IMR-90 (cell line): Measurements from ENCODE around the gene UACA. TPM values are rescaled to one million over a fixed set of nuclear protein-coding genes. Genes with fewer than 3 reads are reported as not detected.

Experiments
- ATAC-seq: fragments of 200-7000 bp; cut with Tn5 transposase; 2 replicates; pipeline ENCODE4 v1.9.1; 2020; ENCODE audit warnings: low read depth, mild to moderate bottlenecking, moderate library complexity
- BruUV-seq: library from RNA; stranded (reverse); fragments of 400-500 nt; replicated peaks from 2 replicates; lab custom pipeline; 2021; lab: Mats Ljungman, UMichigan
- CTCF ChIA-PET: fragments of 300-600 bp; formaldehyde crosslinking; extraction: SDS; loops from one replicate; lab custom pipeline; 2021; ENCODE audit warnings: antibody characterized with exemption; lab: Yijun Ruan, JAX
- POLR2A ChIA-PET: fragments of 300-600 bp; sonication (Branson Sonifier 250); formaldehyde crosslinking; loops from one replicate; lab custom pipeline; 2022; ENCODE audit warnings: antibody characterized with exemption; ENCODE audit not compliant: unreplicated experiment; lab: Charles Lee
- DNase-seq: peaks from one replicate; pipeline ENCODE4 v3.0.0; 2013
- H2AFZ ChIP-seq: replicated peaks from 2 replicates; pipeline ENCODE3; 2013; ENCODE audit warnings: low read length, mild to moderate bottlenecking; ENCODE audit not compliant: poor library complexity
- H2AK5ac ChIP-seq: 2 replicates; pipeline ENCODE4 v1.6.1; 2013; ENCODE audit warnings: low read depth, low read length, inconsistent platforms
- H2AK9ac ChIP-seq: replicated peaks from 2 replicates; pipeline ENCODE3; 2013; ENCODE audit warnings: mild to moderate bottlenecking, low read depth, low read length, moderate library complexity; ENCODE audit not compliant: poor library complexity
- H2BK120ac ChIP-seq: 2 replicates; pipeline ENCODE4 v1.6.1; 2013; ENCODE audit warnings: low read depth, low read length, inconsistent platforms
- H2BK15ac ChIP-seq: 3 replicates; pipeline ENCODE4 v1.6.1; 2013; ENCODE audit warnings: low read depth, low read length, inconsistent platforms
- H2BK20ac ChIP-seq: 2 replicates; pipeline ENCODE4 v1.6.1; 2013; ENCODE audit warnings: low read depth, mild to moderate bottlenecking, inconsistent platforms, low read length, moderate library complexity
- H2BK5ac ChIP-seq: 2 replicates; pipeline ENCODE4 v1.6.1; 2013; ENCODE audit warnings: mild to moderate bottlenecking, low read depth, low read length, inconsistent platforms; ENCODE audit not compliant: poor library complexity, severe bottlenecking
- H3K14ac ChIP-seq: replicated peaks from 2 replicates; pipeline ENCODE4 v1.6.1; 2013; ENCODE audit warnings: low read depth, low read length, inconsistent platforms
- H3K18ac ChIP-seq: 2 replicates; pipeline ENCODE4 v1.6.1; 2013; ENCODE audit warnings: low read depth, low read length, control low read depth
- H3K23ac ChIP-seq: 2 replicates; pipeline ENCODE4 v1.6.1; 2013; ENCODE audit warnings: low read depth, low read length, inconsistent platforms
- H3K27ac ChIP-seq: 2 replicates; pipeline ENCODE4 v1.5.1; 2013; ENCODE audit warnings: mild to moderate bottlenecking, control low read depth, low read length; ENCODE audit not compliant: insufficient read depth
- H3K27me3 ChIP-seq: 2 replicates; pipeline ENCODE4 v1.6.1; 2013; ENCODE audit warnings: low read length; ENCODE audit not compliant: control insufficient read depth, insufficient read depth
- H3K36me3 ChIP-seq: 2 replicates; pipeline ENCODE4 v1.6.1; 2013; ENCODE audit warnings: low read length, mixed read lengths; ENCODE audit not compliant: control insufficient read depth, insufficient read depth
- H3K4ac ChIP-seq: 2 replicates; pipeline ENCODE4 v1.6.1; 2013; ENCODE audit warnings: low read depth, low read length, inconsistent platforms
- H3K4me1 ChIP-seq: 2 replicates; pipeline ENCODE4 v1.6.1; 2013; ENCODE audit warnings: low read length, mixed read lengths; ENCODE audit not compliant: control insufficient read depth, insufficient read depth
- H3K4me2 ChIP-seq: 2 replicates; pipeline ENCODE4 v1.6.1; 2013; ENCODE audit warnings: low read depth, mild to moderate bottlenecking, control low read depth, low read length, moderate library complexity
- H3K4me3 ChIP-seq: 2 replicates; pipeline ENCODE4 v1.5.1; 2013; ENCODE audit warnings: low read depth, mild to moderate bottlenecking, control low read depth, low read length, moderate library complexity; ENCODE audit not compliant: insufficient read depth
- H3K56ac ChIP-seq: 2 replicates; pipeline ENCODE4 v1.6.1; 2013; ENCODE audit warnings: low read length, inconsistent platforms; ENCODE audit not compliant: insufficient read depth; ENCODE audit errors: extremely low read depth
- H3K79me1 ChIP-seq, 2 experiments: 2 replicates each; pipeline ENCODE4 v1.6.1; 2013; ENCODE audit warnings: low read length in 2 of 2, inconsistent platforms in 1 of 2, low read depth in 1 of 2
- H3K9ac ChIP-seq: 2 replicates; pipeline ENCODE4 v1.6.1; 2013; ENCODE audit warnings: low read depth, low read length, control low read depth
- H3K9me1 ChIP-seq: 2 replicates; pipeline ENCODE4 v1.6.1; 2013; ENCODE audit warnings: low read length, inconsistent platforms; ENCODE audit not compliant: insufficient read depth
- H3K9me3 ChIP-seq: 2 replicates; pipeline ENCODE4 v1.6.1; 2013; ENCODE audit warnings: low read length; ENCODE audit not compliant: control insufficient read depth, insufficient read depth
- H4K20me1 ChIP-seq: 2 replicates; pipeline ENCODE4 v1.6.1; 2013; ENCODE audit warnings: low read length, inconsistent platforms; ENCODE audit not compliant: insufficient read depth
- H4K5ac ChIP-seq: 2 replicates; pipeline ENCODE4 v1.6.1; 2013; ENCODE audit warnings: mild to moderate bottlenecking, low read depth, low read length, control low read depth
- H4K8ac ChIP-seq, 2 experiments: 2 replicates each; pipeline ENCODE4 v1.6.1; 2013; ENCODE audit warnings: low read depth in 2 of 2, low read length in 2 of 2, control low read depth in 1 of 2, inconsistent platforms in 1 of 2
- H4K91ac ChIP-seq: 2 replicates; pipeline ENCODE4 v1.6.1; 2013; ENCODE audit warnings: low read depth, low read length, inconsistent platforms; ENCODE audit not compliant: insufficient read depth
- CHD1 ChIP-seq: IDR thresholded peaks from 2 replicates; pipeline ENCODE4 v1.6.1; 2012; ENCODE audit warnings: low read depth, low read length, improper control_type of control experiment
- CTCF ChIP-seq: conservative IDR thresholded peaks from 2 replicates; pipeline ENCODE4 v1.5.1; 2012; ENCODE audit warnings: mild to moderate bottlenecking, low read depth, low read length, improper control_type of control experiment
- MAZ ChIP-seq: IDR thresholded peaks from 2 replicates; pipeline ENCODE4 v1.6.1; 2012; ENCODE audit warnings: low read depth, mild to moderate bottlenecking, low read length, improper control_type of control experiment, moderate library complexity, borderline replicate concordance
- MXI1 ChIP-seq: IDR thresholded peaks from 2 replicates; pipeline ENCODE4 v1.6.1; 2012; ENCODE audit warnings: low read depth, mild to moderate bottlenecking, low read length, moderate library complexity, borderline replicate concordance
- NFE2L2 ChIP-seq: fragments of 150-350 bp; IDR thresholded peaks from 2 replicates; pipeline ENCODE4 v1.6.1; 2016; ENCODE audit warnings: low read depth, mild to moderate bottlenecking, low read length
- RAD21 ChIP-seq: IDR thresholded peaks from 2 replicates; pipeline ENCODE4 v1.6.1; 2012; ENCODE audit warnings: low read length, improper control_type of control experiment
- RCOR1 ChIP-seq: IDR thresholded peaks from 2 replicates; pipeline ENCODE4 v1.6.1; 2012; ENCODE audit warnings: mild to moderate bottlenecking, low read length, improper control_type of control experiment; ENCODE audit not compliant: insufficient replicate concordance
- SMC3 ChIP-seq: fragments of 150-350 bp; IDR thresholded peaks from 2 replicates; pipeline ENCODE4 v1.6.1; 2016; ENCODE audit warnings: low read depth, mild to moderate bottlenecking, antibody characterized with exemption, low read length, moderate library complexity
- USF2 ChIP-seq: fragments of 150-350 bp; IDR thresholded peaks from 2 replicates; pipeline ENCODE4 v1.6.1; 2017; ENCODE audit warnings: mild to moderate bottlenecking, antibody characterized with exemption, low read length, low read depth
- WGBS, 2 experiments: methylation state at CpG; one replicate each; pipeline versions ENCODE4 v1.1.5 to v1.1.7; 2013; ENCODE audit warnings: missing lambda C conversion rate in 2 of 2; ENCODE audit not compliant: insufficient read length in 1 of 2; ENCODE audit errors: extremely low coverage in 2 of 2; 5-methylcytosine and 5-hydroxymethylcytosine counted together
- dilution Hi-C: fragments of 300-500 bp; cut with HindIII; formaldehyde crosslinking; loops from one replicate; pipeline ENCODE4 v1.14.3; 2018; ENCODE audit warnings: low sequenced_read_pairs; ENCODE audit not compliant: unreplicated experiment
- in situ Hi-C: fragments of 300-500 bp; cut with MboI; formaldehyde crosslinking; loops from 3 replicates; pipeline ENCODE4 v1.14.3; 2019; ENCODE audit warnings: low sequenced_read_pairs, inconsistent platforms, mixed read lengths
- intact Hi-C: fragments of 100-400 bp; cut with micrococcal nuclease; formaldehyde crosslinking; loops from 2 replicates; pipeline ENCODE4 v1.10.0; 2022
- polyA plus RNA-seq, 3 experiments: library from polyadenylated mRNA; depleted of rRNA; stranded (reverse); fragments of >200 nt; gene quantifications; 2 replicates each; pipeline ENCODE4 v1.2.3, GENCODE V29; 2012; ENCODE audit warnings: low replicate concordance in 1 of 3
- total RNA-seq: library from RNA; depleted of rRNA; stranded (reverse); fragments of >200 nt; gene quantifications from 2 replicates; pipeline ENCODE4 v1.2.3, GENCODE V29; 2012

Gene UACA
- total and polyA plus RNA-seq, 2 of the 4 experiments (the other 2 are of a cell fraction): 156 to 507 TPM

GRCh38 chr15:70687482-70687881 is 75.9 kb downstream of the UACA start:
- Histone ChIP-seq H3K9me3 (no peaks in the 10 kb centered on the region), H4K8ac (peak overlapping the region in 1 of 2 experiments; percentile 10; a peak in 1 of 4 replicates), H2BK20ac (no peak overlapping the region), H2AK5ac (no peak overlapping the region), H2AK9ac (no peak overlapping the region), H3K14ac (no peak overlapping the region), H3K4me2 (no peak overlapping the region), H3K79me1 (peaks cover 18 to 43% of the 10 kb centered on the region in 2 experiments), H2BK15ac (no peak overlapping the region), H4K20me1 (0 out of 2 replicates have a peak, but pooled peaks cover 5% of the 10 kb centered on the region), H2BK120ac (no peak overlapping the region), H3K9ac (no peak overlapping the region), H3K36me3 (peaks cover 11% of the 10 kb centered on the region), H3K56ac (no peak overlapping the region; the same call in 1 of the 2 replicates), H3K18ac (no peak overlapping the region), H3K27me3 (no peaks in the 10 kb centered on the region), H3K9me1 (peaks cover 7% of the 10 kb centered on the region; the same call in 1 of the 2 replicates), H3K4me1 (peaks cover 8% of the 10 kb centered on the region), H4K5ac (no peak overlapping the region), H4K91ac (no peak overlapping the region), H3K4me3 (no peak overlapping the region), H2BK5ac (no peak overlapping the region), H3K23ac (no peak overlapping the region), H3K4ac (no peak overlapping the region), H3K27ac (no peak overlapping the region), H2AFZ (no peak overlapping the region)
- DNase-seq: no peak
- BruUV-seq: no TSS peak
- in situ Hi-C loops: loop anchor here (10.0 kb wide), 1 partner anchor 187 kb away; no protein-coding TSS in a partner anchor
- dilution Hi-C loops: no loop called here
- ChIA-PET POLR2A (no interaction called here), CTCF (interaction anchor here (0.6 to 1.2 kb wide), 2 partner anchors 13 to 152 kb away, joined by 3 to 4 read pairs; no protein-coding TSS in a partner anchor)
- TF ChIP-seq NFE2L2 (no peak), MAZ (no peak), MXI1 (no peak), RCOR1 (no peak), CHD1 (no peak), CTCF (no peak), USF2 (no peak), RAD21 (no peak), SMC3 (no peak)
- ATAC-seq: no peak
- no CpG with 5 or more reads among the region's 3 CpGs for WGBS, 2 experiments
- intact Hi-C loops: no loop called here
